HepG2 (cell line): Measurements from ENCODE around the gene ABCC10. TPM values are rescaled to one million over a fixed set of nuclear protein-coding genes. Genes with fewer than 3 reads are reported as not detected.
A peak's percentile ranks its signal among the peaks of the same experiment; 100 is the strongest.

ENCODE experiments used
- ARID2 ChIP-seq: sonication (generic); formaldehyde crosslinking; IDR thresholded peaks from 2 replicates; pipeline ENCODE4 v1.8.1; 2022; ENCODE audit warnings: mild to moderate bottlenecking, missing genetic modification reagents, borderline replicate concordance
- KLF13 ChIP-seq: sonication (generic); formaldehyde crosslinking; IDR thresholded peaks from 2 replicates; pipeline ENCODE4 v1.4.0; 2020; ENCODE audit warnings: mild to moderate bottlenecking, missing genetic modification reagents
- MED8 ChIP-seq: sonication (generic); formaldehyde crosslinking; IDR thresholded peaks from 2 replicates; pipeline ENCODE4 v1.8.1; 2023; ENCODE audit warnings: mild to moderate bottlenecking, missing genetic modification reagents; ENCODE audit not compliant: insufficient replicate concordance
- PAX8 ChIP-seq: sonication (generic); formaldehyde crosslinking; IDR thresholded peaks from 2 replicates; pipeline ENCODE4 v1.8.0; 2022; ENCODE audit warnings: mild to moderate bottlenecking, missing genetic modification reagents, borderline replicate concordance
- POLR2A ChIP-seq, 2 experiments: IDR thresholded peaks; 2 replicates each; pipeline ENCODE4 v1.6.1; 2011; ENCODE audit warnings: low read depth in 2 of 2, low read length in 2 of 2, mild to moderate bottlenecking in 1 of 2, moderate library complexity in 1 of 2; ENCODE audit not compliant: insufficient read depth in 1 of 2
- SMAD9 ChIP-seq: sonication (generic); formaldehyde crosslinking; IDR thresholded peaks from 2 replicates; pipeline ENCODE4 v1.5.1; 2020; ENCODE audit warnings: mild to moderate bottlenecking, missing genetic modification reagents
- TOE1 ChIP-seq: sonication (generic); formaldehyde crosslinking; IDR thresholded peaks from 2 replicates; pipeline ENCODE4 v1.4.0; 2020; ENCODE audit warnings: mild to moderate bottlenecking, missing genetic modification reagents
- ZBTB38 ChIP-seq: sonication (generic); formaldehyde crosslinking; IDR thresholded peaks from 2 replicates; pipeline ENCODE4 v1.5.1; 2020; ENCODE audit warnings: mild to moderate bottlenecking, missing genetic modification reagents
- ZNF256 ChIP-seq: sonication (generic); formaldehyde crosslinking; conservative IDR thresholded peaks from 2 replicates; pipeline ENCODE4 v1.4.0; 2020; ENCODE audit warnings: missing genetic modification reagents
- ZNF468 ChIP-seq: sonication (generic); formaldehyde crosslinking; IDR thresholded peaks from 2 replicates; pipeline ENCODE4 v1.8.0; 2022; ENCODE audit warnings: mild to moderate bottlenecking, moderate library complexity, missing genetic modification reagents
- ZSCAN21 ChIP-seq: sonication (generic); formaldehyde crosslinking; IDR thresholded peaks from 2 replicates; pipeline ENCODE4 v1.8.0; 2022; ENCODE audit warnings: mild to moderate bottlenecking, missing genetic modification reagents, moderate library complexity, borderline replicate concordance
- polyA plus RNA-seq, 8 experiments: library from polyadenylated mRNA; depleted of rRNA in 3 of 8; stranded (reverse) in 7 of 8; unstranded in 1 of 8; fragments of >200 nt; fragmentation: Illumina TruSeq in 4 of 8; extraction: Trizol in 4 of 8; gene quantifications; 2 replicates each; pipeline versions ENCODE4 v1.2.1 to v1.2.3, GENCODE V29; 2011 to 2016; ENCODE audit warnings: low read depth in 4 of 8, missing spikeins in 1 of 8, mixed read lengths in 1 of 8; ENCODE audit not compliant: insufficient read depth in 1 of 8
- total RNA-seq, 5 experiments: library from RNA; depleted of rRNA; stranded (reverse); fragments of >200 nt; fragmentation: Illumina TruSeq; extraction: Trizol; gene quantifications; 2 replicates each; pipeline ENCODE4 v1.2.3, GENCODE V29; 2016; ENCODE audit warnings: low read depth in 1 of 5
- TF ChIP-seq, protein P1 (sequence below): sonication (generic); formaldehyde crosslinking; IDR thresholded peaks from 2 replicates; pipeline ENCODE4 v1.5.0; 2020; ENCODE audit warnings: missing genetic modification reagents, mild to moderate bottlenecking, borderline replicate concordance
- TF ChIP-seq, protein P2 (sequence below): sonication (generic); formaldehyde crosslinking; IDR thresholded peaks from 2 replicates; pipeline ENCODE4 v1.4.0; 2020; ENCODE audit warnings: mild to moderate bottlenecking, missing genetic modification reagents, borderline replicate concordance
- TF ChIP-seq, protein P3 (sequence below): sonication (generic); formaldehyde crosslinking; IDR thresholded peaks from 2 replicates; pipeline ENCODE4 v1.8.0; 2022; ENCODE audit warnings: mild to moderate bottlenecking, missing genetic modification reagents, moderate library complexity
- TF ChIP-seq, protein P4 (sequence below): sonication (generic); formaldehyde crosslinking; conservative IDR thresholded peaks from 2 replicates; pipeline ENCODE4 v1.8.1; 2023; ENCODE audit warnings: missing genetic modification reagents
- TF ChIP-seq, protein P5 (sequence below): sonication (generic); formaldehyde crosslinking; IDR thresholded peaks from 2 replicates; pipeline ENCODE4 v1.4.0; 2020; ENCODE audit warnings: mild to moderate bottlenecking, low read depth, missing genetic modification reagents
- TF ChIP-seq, protein P6 (sequence below): sonication (generic); formaldehyde crosslinking; IDR thresholded peaks from 2 replicates; pipeline ENCODE4 v1.8.0; 2022; ENCODE audit warnings: mild to moderate bottlenecking, missing genetic modification reagents, moderate library complexity

ABCC10 gene
- total and polyA plus RNA-seq, 2 of the 13 experiments (the other 11 are each of a cell fraction or from before 2014, with no cell fraction given), result 16.0 to 24.3 TPM

DNA sequence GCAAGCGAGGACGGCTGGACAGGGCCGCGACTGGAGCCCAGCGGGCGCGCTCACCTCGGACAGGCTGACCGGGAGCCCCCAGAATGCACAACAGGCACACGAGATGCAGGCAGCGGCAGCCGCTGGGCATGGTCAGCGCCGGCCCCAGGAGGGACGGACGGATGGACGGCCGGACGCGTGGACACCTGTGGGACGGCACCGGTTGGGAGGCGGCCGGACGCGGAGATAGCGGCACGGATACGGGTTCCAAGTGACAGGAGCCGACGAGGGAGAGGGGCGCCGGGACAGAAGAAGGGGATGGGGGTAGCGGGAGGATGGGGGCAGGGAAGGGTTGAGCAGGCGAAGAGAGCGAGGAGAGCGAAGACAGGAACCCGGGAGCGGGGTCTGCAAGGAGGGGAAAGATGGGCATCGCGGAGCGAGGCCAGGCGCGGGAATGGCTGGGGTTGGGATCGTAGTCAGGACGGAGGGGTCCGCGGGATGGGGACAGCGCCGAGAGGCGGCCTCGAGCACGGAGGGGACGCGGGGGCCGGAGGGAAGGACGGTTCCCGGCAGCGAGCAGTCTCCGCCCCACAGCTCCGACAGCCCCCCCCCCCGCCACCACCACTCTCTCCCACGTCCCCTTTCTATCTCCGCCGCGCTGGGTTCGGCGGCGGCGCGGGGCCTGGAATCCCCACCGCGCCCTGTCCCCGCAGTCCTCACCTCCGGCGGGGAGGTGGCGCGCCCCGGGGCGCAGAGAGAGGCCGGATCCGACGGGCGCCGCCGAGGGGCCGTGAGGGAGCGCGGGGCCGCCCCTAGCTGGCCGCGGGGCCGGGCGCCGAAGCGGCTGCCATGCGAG lies 27.6 kb downstream of the ABCC10 start (continued):
- TF ChIP-seq, protein P1, sequence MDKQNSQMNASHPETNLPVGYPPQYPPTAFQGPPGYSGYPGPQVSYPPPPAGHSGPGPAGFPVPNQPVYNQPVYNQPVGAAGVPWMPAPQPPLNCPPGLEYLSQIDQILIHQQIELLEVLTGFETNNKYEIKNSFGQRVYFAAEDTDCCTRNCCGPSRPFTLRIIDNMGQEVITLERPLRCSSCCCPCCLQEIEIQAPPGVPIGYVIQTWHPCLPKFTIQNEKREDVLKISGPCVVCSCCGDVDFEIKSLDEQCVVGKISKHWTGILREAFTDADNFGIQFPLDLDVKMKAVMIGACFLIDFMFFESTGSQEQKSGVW, result no peak
- TF ChIP-seq POLR2A (IDR thresholded peaks at IDR 0.05; ENCODE audit: insufficient read depth in 1 of 2, low read depth in 2 of 2, low read length in 2 of 2) (peak in 1 of 2 experiments; percentile 33; a peak in 1 of 4 replicates), SMAD9 (CRISPR knock-in tag) (0 out of 2 replicates have a peak, but pooled peaks have one; percentile 68), TOE1 (CRISPR knock-in tag) (no peak), PAX8 (CRISPR knock-in tag) (no peak), ZNF468 (CRISPR knock-in tag) (no peak), ZSCAN21 (no peak; the same call in 1 of the 2 replicates), MED8 (CRISPR knock-in tag) (no peak), ARID2 (CRISPR knock-in tag) (no peak), ZNF256 (CRISPR knock-in tag) (no peak), ZBTB38 (CRISPR knock-in tag) (0 out of 2 replicates have a peak, but pooled peaks have one; percentile 81), KLF13 (CRISPR knock-in tag) (no peak)
- TF ChIP-seq, protein P2, sequence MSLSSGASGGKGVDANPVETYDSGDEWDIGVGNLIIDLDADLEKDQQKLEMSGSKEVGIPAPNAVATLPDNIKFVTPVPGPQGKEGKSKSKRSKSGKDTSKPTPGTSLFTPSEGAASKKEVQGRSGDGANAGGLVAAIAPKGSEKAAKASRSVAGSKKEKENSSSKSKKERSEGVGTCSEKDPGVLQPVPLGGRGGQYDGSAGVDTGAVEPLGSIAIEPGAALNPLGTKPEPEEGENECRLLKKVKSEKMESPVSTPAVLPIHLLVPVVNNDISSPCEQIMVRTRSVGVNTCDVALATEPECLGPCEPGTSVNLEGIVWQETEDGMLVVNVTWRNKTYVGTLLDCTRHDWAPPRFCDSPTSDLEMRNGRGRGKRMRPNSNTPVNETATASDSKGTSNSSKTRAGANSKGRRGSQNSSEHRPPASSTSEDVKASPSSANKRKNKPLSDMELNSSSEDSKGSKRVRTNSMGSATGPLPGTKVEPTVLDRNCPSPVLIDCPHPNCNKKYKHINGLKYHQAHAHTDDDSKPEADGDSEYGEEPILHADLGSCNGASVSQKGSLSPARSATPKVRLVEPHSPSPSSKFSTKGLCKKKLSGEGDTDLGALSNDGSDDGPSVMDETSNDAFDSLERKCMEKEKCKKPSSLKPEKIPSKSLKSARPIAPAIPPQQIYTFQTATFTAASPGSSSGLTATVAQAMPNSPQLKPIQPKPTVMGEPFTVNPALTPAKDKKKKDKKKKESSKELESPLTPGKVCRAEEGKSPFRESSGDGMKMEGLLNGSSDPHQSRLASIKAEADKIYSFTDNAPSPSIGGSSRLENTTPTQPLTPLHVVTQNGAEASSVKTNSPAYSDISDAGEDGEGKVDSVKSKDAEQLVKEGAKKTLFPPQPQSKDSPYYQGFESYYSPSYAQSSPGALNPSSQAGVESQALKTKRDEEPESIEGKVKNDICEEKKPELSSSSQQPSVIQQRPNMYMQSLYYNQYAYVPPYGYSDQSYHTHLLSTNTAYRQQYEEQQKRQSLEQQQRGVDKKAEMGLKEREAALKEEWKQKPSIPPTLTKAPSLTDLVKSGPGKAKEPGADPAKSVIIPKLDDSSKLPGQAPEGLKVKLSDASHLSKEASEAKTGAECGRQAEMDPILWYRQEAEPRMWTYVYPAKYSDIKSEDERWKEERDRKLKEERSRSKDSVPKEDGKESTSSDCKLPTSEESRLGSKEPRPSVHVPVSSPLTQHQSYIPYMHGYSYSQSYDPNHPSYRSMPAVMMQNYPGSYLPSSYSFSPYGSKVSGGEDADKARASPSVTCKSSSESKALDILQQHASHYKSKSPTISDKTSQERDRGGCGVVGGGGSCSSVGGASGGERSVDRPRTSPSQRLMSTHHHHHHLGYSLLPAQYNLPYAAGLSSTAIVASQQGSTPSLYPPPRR (CRISPR knock-in tag), result no peak
- TF ChIP-seq, protein P3, sequence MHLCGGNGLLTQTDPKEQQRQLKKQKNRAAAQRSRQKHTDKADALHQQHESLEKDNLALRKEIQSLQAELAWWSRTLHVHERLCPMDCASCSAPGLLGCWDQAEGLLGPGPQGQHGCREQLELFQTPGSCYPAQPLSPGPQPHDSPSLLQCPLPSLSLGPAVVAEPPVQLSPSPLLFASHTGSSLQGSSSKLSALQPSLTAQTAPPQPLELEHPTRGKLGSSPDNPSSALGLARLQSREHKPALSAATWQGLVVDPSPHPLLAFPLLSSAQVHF (CRISPR knock-in tag), result peak; percentile 76; the same call in 1 of the 2 replicates
- TF ChIP-seq, protein P4, sequence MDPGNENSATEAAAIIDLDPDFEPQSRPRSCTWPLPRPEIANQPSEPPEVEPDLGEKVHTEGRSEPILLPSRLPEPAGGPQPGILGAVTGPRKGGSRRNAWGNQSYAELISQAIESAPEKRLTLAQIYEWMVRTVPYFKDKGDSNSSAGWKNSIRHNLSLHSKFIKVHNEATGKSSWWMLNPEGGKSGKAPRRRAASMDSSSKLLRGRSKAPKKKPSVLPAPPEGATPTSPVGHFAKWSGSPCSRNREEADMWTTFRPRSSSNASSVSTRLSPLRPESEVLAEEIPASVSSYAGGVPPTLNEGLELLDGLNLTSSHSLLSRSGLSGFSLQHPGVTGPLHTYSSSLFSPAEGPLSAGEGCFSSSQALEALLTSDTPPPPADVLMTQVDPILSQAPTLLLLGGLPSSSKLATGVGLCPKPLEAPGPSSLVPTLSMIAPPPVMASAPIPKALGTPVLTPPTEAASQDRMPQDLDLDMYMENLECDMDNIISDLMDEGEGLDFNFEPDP (CRISPR knock-in tag), result no peak
- TF ChIP-seq, protein P5, sequence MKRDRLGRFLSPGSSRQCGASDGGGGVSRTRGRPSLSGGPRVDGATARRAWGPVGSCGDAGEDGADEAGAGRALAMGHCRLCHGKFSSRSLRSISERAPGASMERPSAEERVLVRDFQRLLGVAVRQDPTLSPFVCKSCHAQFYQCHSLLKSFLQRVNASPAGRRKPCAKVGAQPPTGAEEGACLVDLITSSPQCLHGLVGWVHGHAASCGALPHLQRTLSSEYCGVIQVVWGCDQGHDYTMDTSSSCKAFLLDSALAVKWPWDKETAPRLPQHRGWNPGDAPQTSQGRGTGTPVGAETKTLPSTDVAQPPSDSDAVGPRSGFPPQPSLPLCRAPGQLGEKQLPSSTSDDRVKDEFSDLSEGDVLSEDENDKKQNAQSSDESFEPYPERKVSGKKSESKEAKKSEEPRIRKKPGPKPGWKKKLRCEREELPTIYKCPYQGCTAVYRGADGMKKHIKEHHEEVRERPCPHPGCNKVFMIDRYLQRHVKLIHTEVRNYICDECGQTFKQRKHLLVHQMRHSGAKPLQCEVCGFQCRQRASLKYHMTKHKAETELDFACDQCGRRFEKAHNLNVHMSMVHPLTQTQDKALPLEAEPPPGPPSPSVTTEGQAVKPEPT, result no peak
- TF ChIP-seq, protein P6, sequence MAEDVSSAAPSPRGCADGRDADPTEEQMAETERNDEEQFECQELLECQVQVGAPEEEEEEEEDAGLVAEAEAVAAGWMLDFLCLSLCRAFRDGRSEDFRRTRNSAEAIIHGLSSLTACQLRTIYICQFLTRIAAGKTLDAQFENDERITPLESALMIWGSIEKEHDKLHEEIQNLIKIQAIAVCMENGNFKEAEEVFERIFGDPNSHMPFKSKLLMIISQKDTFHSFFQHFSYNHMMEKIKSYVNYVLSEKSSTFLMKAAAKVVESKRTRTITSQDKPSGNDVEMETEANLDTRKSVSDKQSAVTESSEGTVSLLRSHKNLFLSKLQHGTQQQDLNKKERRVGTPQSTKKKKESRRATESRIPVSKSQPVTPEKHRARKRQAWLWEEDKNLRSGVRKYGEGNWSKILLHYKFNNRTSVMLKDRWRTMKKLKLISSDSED (CRISPR knock-in tag), result no peak
